Uterus (tissue), 4 donors: ENCODE results near the gene INPP5D. TPM values are rescaled to one million over a fixed set of nuclear protein-coding genes. Genes with fewer than 3 reads are reported as not detected.

Experiments used
- DNase-seq, 2 donors: peaks; one replicate each; pipeline ENCODE4 v3.0.0-alpha.2; 2019 to 2020
- H3K27ac ChIP-seq, 2 donors: fragments of 200-600 bp; sonication (generic); 1 replicate in 1 of 2; 2 replicates in 1 of 2; pipeline ENCODE4 v1.5.1; 2016 to 2018
- H3K27me3 ChIP-seq, 2 donors: fragments of 200-600 bp; sonication (generic); one replicate each; pipeline ENCODE4 v1.5.1; 2018 to 2019; ENCODE audit warnings: control low read depth in 1 of 2
- H3K36me3 ChIP-seq, 2 donors: fragments of 200-600 bp; sonication (generic); one replicate each; pipeline ENCODE4 v1.5.1; 2019; ENCODE audit warnings: control low read depth in 1 of 2
- H3K4me1 ChIP-seq, 2 donors: fragments of 200-600 bp; sonication (generic); one replicate each; pipeline ENCODE4 v1.5.1; 2018 to 2019; ENCODE audit warnings: control low read depth in 1 of 2
- H3K4me3 ChIP-seq, 2 donors: fragments of 200-600 bp; sonication (generic); 1 replicate in 1 of 2; 2 replicates in 1 of 2; pipeline ENCODE4 v1.5.1; 2018 to 2019; ENCODE audit warnings: mild to moderate bottlenecking in 1 of 2
- H3K9me3 ChIP-seq, 2 donors: fragments of 200-600 bp; sonication (generic); one replicate each; pipeline ENCODE4 v1.5.1; 2019; ENCODE audit warnings: control low read depth in 1 of 2
- POLR2A ChIP-seq, 2 donors: fragments of 450-650 bp; IDR thresholded peaks; one replicate each; pipeline ENCODE4 v1.6.1; 2016; ENCODE audit warnings: antibody characterized with exemption in 2 of 2, mild to moderate bottlenecking in 1 of 2, moderate library complexity in 1 of 2
- intact Hi-C: fragments of 100-400 bp; cut with DNase I; formaldehyde crosslinking; loops from one replicate; pipeline ENCODE4 v1.15.1; 2023; ENCODE audit warnings: low total_unique reads
- total RNA-seq, 4 donors: library from RNA; depleted of rRNA in 3 of 4; stranded (reverse); fragments of >200 nt in 3 of 4; gene quantifications; one replicate each; pipeline versions ENCODE4 v1.1.0 to v1.2.4, GENCODE V29; 2014 to 2023
- TF ChIP-seq, protein P1 (sequence below), 4 experiments: fragments of 200-600 bp in 2 of 4; fragments of 450-650 bp in 2 of 4; sonication (generic) in 2 of 4; IDR thresholded peaks; one replicate each; pipeline ENCODE4 v1.5.1; 2016 to 2019; ENCODE audit warnings: antibody characterized with exemption in 4 of 4, mild to moderate bottlenecking in 2 of 4, moderate library complexity in 1 of 4
- donor health status: DM: yes; HTN: yes; CAD: no.

Gene INPP5D
- total RNA-seq, 4 donors from 2014 or later = 14.2 to 37.9 (median 22.3) TPM

- Histone ChIP-seq H3K27me3 (no peaks in the 10 kb centered on the region), H3K36me3 (no peaks in the 10 kb centered on the region), H3K9me3 (no peaks in the 10 kb centered on the region), H3K4me1 (no peaks in the 10 kb centered on the region), H3K4me3 (no peak overlapping the region), H3K27ac (peak overlapping the region; percentile 44 to 67)
- no peak for TF ChIP-seq POLR2A (IDR thresholded peaks at IDR 0.05)
- TF ChIP-seq, protein P1, sequence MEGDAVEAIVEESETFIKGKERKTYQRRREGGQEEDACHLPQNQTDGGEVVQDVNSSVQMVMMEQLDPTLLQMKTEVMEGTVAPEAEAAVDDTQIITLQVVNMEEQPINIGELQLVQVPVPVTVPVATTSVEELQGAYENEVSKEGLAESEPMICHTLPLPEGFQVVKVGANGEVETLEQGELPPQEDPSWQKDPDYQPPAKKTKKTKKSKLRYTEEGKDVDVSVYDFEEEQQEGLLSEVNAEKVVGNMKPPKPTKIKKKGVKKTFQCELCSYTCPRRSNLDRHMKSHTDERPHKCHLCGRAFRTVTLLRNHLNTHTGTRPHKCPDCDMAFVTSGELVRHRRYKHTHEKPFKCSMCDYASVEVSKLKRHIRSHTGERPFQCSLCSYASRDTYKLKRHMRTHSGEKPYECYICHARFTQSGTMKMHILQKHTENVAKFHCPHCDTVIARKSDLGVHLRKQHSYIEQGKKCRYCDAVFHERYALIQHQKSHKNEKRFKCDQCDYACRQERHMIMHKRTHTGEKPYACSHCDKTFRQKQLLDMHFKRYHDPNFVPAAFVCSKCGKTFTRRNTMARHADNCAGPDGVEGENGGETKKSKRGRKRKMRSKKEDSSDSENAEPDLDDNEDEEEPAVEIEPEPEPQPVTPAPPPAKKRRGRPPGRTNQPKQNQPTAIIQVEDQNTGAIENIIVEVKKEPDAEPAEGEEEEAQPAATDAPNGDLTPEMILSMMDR (IDR thresholded peaks at IDR 0.05) = no peak
- no peak for DNase-seq
- intact Hi-C loops = no loop called here
Measured at GRCh38 chr2:233085037-233085838, 25.1 kb downstream of the INPP5D start.

DNA sequence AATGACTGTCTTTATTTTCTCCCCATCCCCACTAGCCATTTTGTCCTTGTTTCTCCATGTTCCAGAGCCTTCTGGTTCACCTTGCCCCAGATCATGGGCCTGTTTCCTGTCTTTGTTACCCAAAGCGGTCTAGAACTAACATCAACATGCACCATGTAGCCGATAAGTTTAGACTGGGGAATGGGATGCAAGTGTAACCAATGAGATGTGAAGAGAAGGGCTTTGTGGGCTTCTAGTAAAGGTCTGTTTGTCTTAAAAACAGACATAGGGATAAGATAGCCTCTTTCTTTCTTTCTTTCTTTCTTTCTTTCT is 25.7 kb downstream of the INPP5D start:
- H3K36me3 ChIP-seq = no peaks in the 10 kb centered on the region
- H3K27me3 ChIP-seq = no peaks in the 10 kb centered on the region
- no peaks in the 10 kb centered on the region for H3K9me3 ChIP-seq
- intact Hi-C loops = no loop called here
- peak overlapping the region; percentile 18 to 67 for H3K27ac ChIP-seq
- TF ChIP-seq, protein P1 (IDR thresholded peaks at IDR 0.05) = no peak
- TF ChIP-seq POLR2A (IDR thresholded peaks at IDR 0.05) = no peak
- DNase-seq = no peak
- H3K4me3 ChIP-seq = no peak overlapping the region
- no peaks in the 10 kb centered on the region for H3K4me1 ChIP-seq

DNA sequence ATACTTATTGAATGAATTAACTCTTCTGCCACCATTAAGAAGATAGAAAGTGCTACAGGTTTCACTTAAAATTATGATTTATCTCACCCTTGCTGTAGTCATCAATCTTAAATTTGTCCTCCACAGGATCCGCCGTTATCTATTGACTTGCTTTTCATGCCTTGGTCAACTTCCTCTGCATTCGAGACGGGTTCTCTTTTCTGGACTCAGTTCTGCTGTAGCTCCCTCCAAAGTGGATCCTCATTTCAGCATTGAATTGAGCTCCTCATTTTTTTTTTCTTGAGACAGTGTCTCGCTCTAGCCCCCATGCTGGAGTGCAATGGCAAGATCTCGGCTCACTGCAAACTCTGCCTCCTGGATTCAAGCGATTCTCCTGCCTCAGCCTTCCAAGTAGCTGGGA is 27.6 kb downstream of the INPP5D start:
- Histone ChIP-seq H3K9me3 (no peaks in the 10 kb centered on the region), H3K27ac (no peak overlapping the region), H3K4me1 (no peaks in the 10 kb centered on the region), H3K27me3 (no peaks in the 10 kb centered on the region), H3K36me3 (no peaks in the 10 kb centered on the region), H3K4me3 (no peak overlapping the region)
- intact Hi-C loops = no loop called here
- DNase-seq = no peak
- TF ChIP-seq, protein P1 (IDR thresholded peaks at IDR 0.05) = no peak
- no peak for TF ChIP-seq POLR2A (IDR thresholded peaks at IDR 0.05)

DNA sequence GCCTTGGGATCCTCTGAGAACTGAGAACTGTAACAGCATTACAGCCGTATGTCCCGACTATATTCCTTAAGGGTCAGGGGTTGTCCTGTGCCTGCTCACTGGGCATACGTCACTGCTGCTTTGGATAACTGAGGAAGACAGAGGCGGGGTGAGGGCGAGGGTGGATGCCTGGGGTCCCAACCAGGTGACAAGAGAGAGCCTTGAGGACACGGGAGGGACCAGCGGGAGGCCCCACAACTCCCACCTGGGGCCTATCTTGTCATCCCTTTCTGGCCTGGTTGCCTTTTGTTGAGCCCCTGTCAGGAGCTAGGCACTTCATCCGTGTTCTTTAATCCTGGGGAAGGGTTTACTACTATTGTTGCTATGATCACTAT is 28.8 kb downstream of the INPP5D start:
- H3K27me3 ChIP-seq = no peaks in the 10 kb centered on the region
- no peak overlapping the region for H3K27ac ChIP-seq
- DNase-seq = no peak
- H3K4me1 ChIP-seq = no peaks in the 10 kb centered on the region
- H3K36me3 ChIP-seq = no peaks in the 10 kb centered on the region
- intact Hi-C loops = no loop called here
- no peaks in the 10 kb centered on the region for H3K9me3 ChIP-seq
- H3K4me3 ChIP-seq = no peak overlapping the region
- TF ChIP-seq, protein P1 (IDR thresholded peaks at IDR 0.05) = no peak
- TF ChIP-seq POLR2A (IDR thresholded peaks at IDR 0.05) = no peak

GRCh38 chr2:233089851-233090250 is 29.7 kb downstream of the INPP5D start:
- H3K4me1 ChIP-seq = no peaks in the 10 kb centered on the region
- no peaks in the 10 kb centered on the region for H3K27me3 ChIP-seq
- DNase-seq = no peak
- H3K4me3 ChIP-seq = no peak overlapping the region
- H3K36me3 ChIP-seq = no peaks in the 10 kb centered on the region
- no peak overlapping the region for H3K27ac ChIP-seq
- H3K9me3 ChIP-seq = no peaks in the 10 kb centered on the region
- TF ChIP-seq POLR2A (IDR thresholded peaks at IDR 0.05) = no peak
- TF ChIP-seq, protein P1 (IDR thresholded peaks at IDR 0.05) = no peak
- intact Hi-C loops = no loop called here
